NOMO-1 treated with DMSO at 0.1 percent for 48 hours (cell line): ENCODE results near the gene KATNAL1.
"Not testable (repeated sequence)": the region's sequence is repeated elsewhere in the genome, so short reads cannot be mapped to it uniquely, and the experiment has no call there.

Experiments
- DNase-seq: peaks from one replicate; lab custom pipeline; 2025; ENCODE audit not compliant: unreplicated experiment; lab: John Stamatoyannopoulos, UW

Gene KATNAL1

DNA sequence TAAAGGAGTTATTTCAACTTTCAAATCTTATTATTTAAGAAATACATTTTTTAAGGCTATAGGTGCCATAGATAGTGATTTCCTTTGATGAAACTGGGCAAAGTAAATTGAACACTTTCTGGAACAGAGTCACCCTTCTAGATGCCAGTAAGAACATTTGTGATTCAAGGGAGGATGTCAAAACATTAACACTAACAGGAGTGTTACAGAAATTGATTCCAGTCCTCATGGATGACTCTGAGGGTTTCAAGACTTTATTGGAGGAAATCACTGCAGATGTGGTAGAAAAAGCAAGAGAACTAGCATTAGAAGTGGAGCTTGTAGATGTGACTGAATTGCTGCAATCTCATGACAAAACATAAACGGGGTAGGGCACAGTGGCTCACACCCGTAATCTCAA lies 12.2 kb downstream of the KATNAL1 start:
- DNase-seq, result no peak

DNA sequence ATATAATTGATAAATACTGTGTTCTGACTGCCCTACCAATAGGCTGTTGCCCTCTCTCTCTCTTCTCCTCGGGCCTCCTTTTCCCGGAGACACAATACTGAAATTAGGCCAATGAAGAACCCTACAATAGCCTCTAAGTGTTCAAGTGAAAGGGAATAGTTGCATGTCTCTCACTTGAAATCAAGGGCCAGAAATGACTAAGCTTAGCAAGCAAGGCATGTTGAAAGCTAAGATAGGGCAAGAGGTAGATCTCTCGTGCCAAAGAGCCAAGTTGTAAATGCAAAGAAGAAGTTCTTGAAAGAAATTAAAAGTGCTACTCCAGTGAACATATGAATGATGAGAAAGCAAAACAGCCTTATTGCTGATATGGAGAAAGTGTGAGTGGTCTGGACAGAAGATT lies 13.3 kb downstream of the KATNAL1 start:
- no peak for DNase-seq

DNA sequence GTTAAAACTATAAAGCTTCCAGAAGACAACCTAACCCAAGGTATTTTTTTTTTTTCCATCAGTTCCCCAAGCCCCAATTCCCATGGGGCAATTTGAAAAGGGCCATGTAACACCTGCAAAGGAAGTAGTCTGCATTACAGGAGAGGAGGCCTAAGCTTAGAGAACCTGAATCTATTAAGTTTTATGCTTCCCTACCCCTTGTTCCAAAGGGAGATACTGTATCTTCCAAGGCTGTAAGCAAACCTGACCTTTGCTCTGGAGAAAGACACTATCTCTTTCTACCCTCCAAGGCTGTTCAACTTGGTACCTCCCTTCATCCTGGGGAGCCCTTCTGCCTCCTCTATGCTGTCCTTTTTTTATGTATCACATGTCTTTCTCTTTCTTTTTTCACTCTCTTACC lies 15.0 kb downstream of the KATNAL1 start:
- no peak for DNase-seq

DNA sequence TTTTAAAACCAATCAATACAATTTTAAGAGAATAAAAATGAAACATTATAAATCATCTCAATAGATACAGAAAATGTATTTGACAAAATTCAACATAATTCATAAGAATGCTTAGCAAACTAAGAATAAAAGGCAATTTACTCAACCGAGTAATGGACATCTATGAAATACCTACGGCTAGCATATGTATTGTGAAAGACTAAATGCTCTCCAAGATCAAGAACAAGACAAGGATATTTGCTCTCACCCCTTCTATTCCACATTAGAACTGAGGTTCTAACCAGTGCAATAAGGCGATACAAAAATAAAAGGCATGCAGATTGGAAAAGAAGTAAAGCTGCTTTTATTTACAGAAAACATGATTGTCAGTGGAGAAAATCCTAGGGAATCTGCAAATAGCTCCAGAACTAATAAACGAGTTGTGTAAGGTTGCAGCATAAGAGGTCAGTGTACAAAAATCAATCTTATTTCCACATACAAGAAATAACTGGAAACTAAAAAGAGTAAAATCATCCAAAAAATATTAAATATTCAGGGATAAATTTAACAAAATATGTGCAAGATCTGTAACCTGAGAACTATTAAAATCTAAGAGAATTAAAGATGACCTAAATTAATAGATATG lies 16.4 kb downstream of the KATNAL1 start:
- DNase-seq, result no peak

DNA sequence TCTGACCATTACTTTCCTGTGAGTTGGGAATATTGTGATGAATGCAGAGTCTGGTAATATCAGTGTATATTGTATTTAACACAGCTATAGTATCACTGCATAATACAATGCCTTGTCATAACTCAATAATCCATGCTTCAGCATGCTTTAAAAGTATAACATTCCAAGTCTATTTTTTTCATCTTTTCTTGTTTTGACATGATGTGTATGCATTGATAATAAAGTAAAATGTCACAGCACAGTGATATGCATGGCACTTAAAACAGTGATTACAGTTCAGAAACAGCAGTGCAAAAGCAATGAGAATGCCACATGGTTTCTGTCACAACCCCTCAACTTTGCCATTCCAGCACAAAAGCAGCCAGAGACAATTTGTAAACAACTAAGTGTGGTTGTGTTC lies 17.8 kb downstream of the KATNAL1 start:
- no peak for DNase-seq

DNA sequence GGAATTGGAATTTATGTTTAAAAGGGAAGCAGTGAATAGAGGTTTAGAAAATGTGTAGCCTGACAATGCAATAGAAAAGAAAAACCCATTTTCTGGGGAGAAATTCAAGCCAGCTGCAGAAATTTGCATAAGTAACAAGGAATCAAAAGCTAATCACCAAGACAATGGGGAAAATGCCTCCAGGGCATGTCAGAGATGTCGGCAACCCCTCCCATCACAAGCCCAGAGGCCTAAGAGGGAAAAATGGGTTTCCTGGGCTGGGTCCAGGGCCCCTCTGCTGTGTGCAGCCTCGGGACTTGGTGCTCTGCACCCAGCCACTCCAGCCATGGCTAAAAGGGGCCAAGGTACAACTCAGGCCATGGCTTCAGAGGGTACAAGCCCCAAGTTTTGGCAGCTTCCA lies 21.3 kb downstream of the KATNAL1 start:
- not testable (repeated sequence) for DNase-seq

DNA sequence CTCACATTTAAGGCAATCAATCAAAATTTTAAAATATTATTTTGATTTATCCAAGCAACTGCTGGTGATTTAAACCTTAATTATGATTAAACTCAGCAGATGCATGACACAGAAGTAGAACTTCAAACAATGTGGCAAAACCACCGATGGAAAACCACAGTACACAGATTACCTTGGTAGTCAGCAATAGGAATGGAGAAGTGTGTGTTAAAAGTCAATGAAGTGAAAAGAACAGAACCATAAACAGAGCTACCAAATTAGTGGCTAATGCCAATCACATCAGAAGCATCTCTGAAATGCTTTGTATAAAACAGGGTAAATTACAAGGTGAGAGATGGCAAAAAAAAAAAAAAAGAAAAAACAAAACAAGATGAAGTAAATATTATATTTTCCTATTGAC lies 31.2 kb downstream of the KATNAL1 start:
- DNase-seq, result no peak

DNA sequence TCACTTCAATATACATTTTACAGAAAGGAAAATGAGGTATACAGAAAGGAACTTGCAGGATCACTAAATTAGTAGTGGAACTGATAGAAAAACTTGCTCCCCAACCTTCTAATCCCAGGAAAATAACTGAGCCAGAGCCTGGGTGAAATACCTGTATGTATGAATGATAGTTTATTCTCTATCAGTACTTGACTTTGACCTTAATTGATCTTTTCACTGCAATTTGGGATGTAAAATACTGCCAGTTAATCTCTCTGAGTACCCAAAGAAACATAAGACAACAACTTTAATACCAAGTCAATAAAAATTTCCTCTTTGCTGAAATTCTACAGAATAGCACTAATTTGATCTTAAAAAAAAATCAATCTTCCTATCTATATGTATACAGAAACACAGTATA lies 33.3 kb downstream of the KATNAL1 start:
- DNase-seq, result no peak

DNA sequence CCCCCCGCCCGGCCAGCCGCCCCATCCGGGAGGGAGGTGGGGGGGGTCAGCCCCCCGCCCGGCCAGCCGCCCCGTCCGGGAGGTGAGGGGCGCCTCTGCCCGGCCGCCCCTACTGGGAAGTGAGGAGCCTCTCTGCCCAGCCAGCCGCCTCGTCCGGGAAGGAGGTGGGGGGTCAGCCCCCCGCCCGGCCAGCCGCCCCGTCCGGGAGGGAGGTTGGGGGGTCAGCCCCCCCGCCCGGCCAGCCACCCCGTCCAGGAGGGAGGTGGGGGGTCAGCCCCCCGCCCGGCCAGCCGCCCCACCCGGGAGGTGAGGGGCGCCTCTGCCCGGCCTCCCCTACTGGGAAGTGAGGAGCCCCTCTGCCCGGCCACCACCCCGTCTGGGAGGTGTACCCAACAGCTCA lies 37.3 kb downstream of the KATNAL1 start:
- not testable (repeated sequence) for DNase-seq

DNA sequence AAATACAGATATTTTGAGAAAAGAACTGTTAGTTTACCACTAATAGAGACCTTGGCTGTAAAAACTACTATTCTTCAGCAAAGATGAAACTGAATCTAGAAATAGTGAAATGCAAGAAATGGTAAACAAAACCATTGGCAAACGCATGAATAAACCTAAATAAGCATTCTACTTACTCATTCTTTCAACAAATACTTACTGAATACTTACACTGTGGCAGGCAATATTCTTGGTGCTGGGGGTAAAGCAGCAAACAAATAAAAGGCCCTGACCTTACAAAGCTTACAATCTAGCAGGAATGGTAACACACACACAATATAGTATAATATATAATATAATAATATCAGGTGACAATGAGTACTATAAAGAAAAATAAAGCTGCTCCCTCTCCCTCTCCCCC lies 38.7 kb downstream of the KATNAL1 start:
- no peak for DNase-seq

DNA sequence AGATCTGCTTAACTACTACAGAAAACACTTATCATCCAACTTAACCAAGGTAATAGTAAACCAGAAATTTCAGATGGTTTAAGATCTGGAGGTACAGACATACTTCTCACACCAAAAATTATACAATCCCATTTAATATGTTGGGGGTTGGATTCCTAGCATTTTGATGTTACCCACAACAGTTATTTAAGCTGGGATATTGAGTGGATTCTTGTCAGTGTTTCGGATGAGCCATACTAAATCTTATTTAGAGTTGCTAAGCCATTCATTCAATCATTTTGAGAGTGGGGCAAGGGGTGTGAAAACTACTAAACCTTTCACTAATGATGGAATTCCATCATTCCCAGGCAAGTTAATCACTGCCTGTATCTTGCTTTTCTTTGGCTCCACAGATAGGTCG lies 40.6 kb downstream of the KATNAL1 start:
- no peak for DNase-seq

DNA sequence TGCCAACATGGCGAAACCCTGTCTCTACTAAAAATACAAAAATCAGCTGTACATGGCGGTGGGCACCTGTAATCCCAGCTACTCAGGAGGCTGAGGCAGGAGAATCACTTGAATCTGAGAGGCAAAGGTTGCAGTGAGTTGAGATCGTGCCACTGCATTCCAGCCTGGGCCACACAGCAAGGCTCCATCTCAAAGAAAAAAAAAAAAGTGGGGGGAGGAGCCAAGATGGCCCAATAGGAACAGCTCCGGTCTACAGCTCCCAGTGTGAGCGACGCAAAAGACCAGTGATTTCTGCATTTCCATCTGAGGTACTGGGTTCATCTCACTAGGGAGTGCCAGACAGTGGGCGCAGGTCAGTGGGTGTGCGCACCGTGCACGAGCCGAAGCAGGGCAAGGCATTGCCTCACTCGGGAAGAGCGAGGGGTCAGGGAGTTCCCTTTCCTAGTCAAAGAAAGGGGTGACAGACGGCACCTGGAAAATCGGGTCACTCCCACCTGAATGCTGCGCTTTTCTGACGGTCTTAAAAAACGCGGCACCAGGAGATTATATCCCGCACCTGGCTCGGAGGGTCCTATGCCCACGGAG lies 48.1 kb downstream of the KATNAL1 start:
- not testable (repeated sequence) for DNase-seq

DNA sequence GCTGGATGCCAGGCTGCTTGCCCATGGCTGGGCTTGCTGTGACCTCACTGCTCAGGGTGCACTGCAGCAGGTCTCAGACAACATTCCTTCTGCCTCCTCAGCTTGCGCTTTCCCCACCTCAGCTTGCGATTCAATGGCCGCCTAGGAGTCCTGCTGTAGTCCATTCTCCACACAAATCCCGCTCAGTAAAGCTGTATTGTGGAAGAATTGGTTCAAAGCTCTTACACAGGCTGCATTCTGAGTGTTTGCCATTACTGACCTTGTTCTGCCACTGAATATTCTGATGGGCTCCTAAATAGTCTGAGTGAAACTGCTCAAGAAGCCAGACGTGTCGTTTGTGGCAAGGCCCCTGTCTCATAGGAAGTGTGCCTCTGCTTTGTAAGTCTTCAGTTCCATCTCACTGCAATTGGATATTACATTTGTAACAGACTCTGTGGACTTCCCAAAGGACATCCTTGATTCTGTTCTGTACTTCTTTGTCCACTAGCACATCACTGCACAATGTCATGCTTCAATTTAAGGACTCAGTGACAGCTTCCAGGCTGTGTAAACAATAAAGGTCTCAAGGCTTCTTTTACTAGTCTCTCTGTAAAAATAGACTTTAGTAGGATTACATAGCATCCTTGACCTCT lies 49.8 kb downstream of the KATNAL1 start:
- no peak for DNase-seq

DNA sequence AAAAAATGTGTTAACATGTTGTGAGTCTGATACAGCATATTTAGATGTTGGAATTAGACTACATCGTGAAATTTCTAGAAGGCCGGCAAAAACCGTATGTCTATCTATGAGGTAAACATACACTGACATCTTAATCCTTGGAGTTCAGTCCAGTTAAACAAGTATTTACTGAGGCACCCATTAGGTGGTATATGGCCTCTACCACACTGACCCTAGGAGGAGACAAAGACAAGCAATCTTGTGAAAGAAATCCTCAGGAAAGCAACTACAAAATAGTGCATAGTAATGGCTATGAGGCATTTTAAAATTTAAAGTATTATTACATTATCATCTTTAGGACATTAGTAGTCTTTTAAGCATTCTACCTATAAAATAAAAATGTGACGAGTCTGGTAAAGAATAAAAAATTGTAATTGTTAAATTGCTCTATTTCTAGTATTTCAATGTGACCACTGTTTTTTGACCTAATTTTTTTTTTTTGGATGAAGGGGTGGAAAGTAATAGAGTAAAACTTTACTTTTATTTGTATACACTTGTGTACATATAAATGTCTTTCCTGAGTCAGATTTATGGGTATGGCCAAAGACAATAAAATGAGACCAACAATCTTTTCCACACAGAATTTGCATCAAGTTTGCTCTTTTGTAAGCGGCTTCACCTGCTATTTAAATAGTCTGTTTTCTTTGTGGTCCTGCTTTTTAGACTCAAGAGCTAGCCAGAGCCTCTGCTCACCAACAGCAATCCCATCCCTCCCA lies 50.5 kb downstream of the KATNAL1 start:
- no peak for DNase-seq

DNA sequence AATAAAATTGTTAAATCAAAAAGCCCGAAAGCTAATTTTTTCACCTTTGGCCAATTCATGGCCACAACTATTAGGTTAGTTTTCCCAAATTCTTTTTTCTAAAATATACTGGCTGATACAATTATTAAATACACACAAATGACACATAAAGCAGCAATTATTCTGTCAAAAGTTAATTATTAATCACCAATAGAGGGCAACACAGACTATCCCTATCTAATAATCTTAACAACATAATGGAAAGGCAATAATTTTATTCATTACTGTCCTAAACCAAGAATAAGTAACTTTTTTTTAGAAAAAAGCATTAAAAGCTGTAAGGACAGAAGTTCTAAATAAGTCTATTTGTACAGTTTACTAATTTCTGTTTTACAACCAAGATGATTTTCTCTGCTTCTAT lies 51.7 kb downstream of the KATNAL1 start:
- no peak for DNase-seq

DNA sequence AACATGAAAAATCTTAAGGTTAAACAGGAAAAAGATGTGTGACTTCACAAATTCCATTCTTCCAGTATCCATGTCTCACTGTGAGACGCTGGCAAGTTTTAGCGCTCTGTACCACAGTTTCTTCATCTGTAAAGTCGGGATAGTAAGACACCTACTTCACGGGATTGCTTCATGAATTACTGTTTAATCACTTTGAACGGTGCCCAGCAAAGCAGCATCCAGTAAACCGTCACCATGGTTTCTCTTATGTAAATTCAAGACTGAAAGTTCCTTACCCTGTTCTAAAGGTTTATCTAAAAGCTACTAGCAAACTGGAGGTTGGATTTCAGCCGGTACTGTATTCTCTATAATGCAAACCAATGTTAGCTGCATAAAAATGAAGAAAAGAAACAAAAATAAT lies 53.5 kb downstream of the KATNAL1 start:
- no peak for DNase-seq

DNA sequence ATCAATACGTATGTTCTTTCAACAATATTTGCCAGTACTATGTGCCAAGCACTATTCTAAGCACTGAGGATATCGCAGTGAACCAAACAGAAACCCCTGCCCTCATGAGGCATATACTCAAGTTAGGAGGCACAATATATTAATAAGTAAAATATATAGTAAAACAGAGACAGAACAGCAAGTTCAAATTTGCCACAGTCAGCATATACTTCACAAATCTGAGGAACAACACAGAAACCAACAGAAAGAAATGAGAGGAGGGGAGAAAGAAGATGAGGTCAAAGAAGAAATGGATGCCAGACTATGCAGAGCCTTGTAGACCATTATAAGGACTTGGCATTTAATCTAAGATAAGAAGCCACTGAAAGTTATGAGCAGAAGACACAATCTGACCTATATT lies 59.9 kb downstream of the KATNAL1 start:
- no peak for DNase-seq

DNA sequence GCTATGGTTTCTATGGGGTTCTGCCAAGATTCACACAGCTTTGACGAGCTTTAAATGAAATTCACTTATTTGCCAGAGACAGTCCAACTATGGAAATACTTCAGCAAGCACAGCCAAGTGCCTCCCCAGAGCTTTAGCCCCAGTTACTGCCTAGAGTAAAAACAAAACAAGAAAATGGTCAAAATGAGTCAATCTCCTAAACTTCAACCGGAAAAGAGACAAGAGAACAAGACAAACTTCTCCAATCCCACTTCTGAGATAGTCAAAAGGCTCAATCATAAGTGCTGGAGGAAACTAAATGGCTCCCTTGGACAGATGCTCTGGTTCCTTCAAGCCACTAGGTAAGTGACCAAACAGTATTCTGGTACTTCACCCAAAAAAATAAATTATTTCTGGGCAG lies 65.8 kb downstream of the KATNAL1 start:
- DNase-seq, result no peak

DNA sequence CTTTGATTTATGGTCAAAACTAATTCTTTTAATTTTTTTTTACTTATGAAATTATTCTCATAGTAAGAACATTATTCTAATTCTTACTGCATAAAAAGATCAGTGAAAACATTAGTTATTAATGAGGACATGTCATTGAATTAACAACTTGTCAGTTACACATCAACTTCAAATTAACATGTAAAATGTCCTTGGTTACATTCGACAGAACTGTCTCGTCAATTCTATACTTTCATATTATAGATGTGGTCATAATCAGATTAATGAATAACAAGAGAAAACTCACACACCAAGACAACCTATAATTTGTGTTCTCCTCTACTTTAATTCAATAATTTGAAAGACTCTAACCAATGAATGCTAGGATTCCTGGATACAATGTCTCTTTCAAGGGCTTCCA lies 66.7 kb downstream of the KATNAL1 start:
- DNase-seq, result no peak

DNA sequence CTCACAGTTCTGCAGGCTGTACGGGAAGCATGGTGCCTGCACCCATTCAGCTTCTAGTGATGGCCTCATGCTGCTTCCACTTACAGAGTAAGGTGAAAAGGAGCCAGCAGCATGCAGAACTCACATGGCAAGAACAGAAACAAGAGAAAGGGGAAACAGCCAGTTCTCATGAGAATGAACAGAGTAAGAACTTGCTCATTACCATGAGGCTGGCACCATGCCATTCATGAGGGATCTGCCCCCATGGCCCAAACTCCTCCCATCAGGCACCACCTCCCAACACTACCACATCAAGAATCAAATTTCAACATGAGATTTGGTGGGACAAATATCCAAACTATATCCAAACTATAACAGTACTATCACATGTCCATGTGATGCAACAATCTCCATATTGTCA lies 72.1 kb downstream of the KATNAL1 start:
- no peak for DNase-seq

DNA sequence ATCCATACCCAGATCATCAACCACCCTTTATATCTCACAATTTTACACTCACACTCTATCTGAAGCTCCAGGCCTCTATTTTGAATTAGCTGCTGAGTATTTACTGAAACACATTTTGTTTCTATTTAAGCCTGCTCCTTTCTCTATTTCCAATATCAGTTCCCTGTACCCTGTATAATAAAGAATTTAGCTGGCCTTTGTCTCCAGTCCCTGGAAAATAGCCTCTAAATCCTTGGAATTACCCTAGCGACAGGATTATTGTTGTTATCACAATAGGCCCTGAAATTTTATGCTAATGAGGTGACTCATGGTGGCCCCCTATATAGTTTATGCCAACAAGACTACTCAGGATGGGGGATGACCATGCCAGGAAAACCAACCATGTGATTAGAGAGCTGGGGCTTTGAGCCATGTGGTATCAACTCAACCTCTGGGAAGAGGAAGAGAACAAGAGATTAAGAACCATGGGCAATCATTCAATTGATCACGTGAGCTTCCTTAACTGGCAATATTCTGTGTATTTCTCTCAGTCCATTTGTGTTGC lies 72.7 kb downstream of the KATNAL1 start:
- no peak for DNase-seq

DNA sequence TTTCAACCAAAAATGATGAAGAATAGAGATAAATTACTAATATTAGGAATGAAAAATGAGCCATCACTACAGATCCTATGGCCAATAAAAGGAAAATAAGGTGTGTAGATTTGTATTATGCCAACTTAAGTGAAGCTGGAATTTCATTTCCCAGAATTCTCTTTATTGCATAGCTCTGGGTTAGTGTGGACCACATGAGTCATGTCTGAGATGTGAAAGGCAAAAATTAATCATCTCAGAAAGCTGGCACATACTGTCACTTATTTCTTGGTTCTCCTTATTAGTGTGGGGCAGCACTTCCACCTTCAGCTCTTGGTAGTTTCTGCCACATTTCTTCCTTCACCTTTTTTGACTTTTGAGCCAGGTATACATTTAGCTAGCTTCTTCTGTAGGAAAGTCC lies 82.6 kb downstream of the KATNAL1 start:
- no peak for DNase-seq
